HepG2 (cell line): ENCODE data around the gene GRIK4. TPM values are rescaled to one million over a fixed set of nuclear protein-coding genes. Genes with fewer than 3 reads are reported as not detected.

ENCODE experiments used
- ATAC-seq: fragments of 200-7000 bp; cut with Tn5 transposase; 3 replicates; pipeline ENCODE4 v1.9.1; 2020; ENCODE audit warnings: mild to moderate bottlenecking, moderate library complexity
- BruUV-seq: library from RNA; stranded (reverse); fragments of 400-500 nt; replicated peaks from 2 replicates; lab custom pipeline; 2021; lab: Mats Ljungman, UMichigan
- CTCF ChIA-PET: fragments of 300-600 bp; formaldehyde crosslinking; extraction: SDS; loops from one replicate; lab custom pipeline; 2021; ENCODE audit warnings: low total read pairs, inconsistent platforms, low intra/inter-chr PET ratio; lab: Yijun Ruan, JAX
- POLR2A ChIA-PET: fragments of 350-600 bp; sonication (Branson Sonifier 250); formaldehyde crosslinking; loops from one replicate; lab custom pipeline; 2020; ENCODE audit warnings: antibody characterized with exemption, inconsistent platforms; lab: Yijun Ruan, JAX
- DNase-seq: peaks from one replicate; pipeline ENCODE4 v3.0.0-alpha.2; 2015; ENCODE audit warnings: low spot score
- FAIRE-seq: peaks from 3 replicates; lab custom pipeline; 2011; peaks lifted over from hg19 to GRCh38; lab: Jason Lieb, UNC
- H2AFZ ChIP-seq: one replicate; pipeline ENCODE4 v1.6.1; 2011; ENCODE audit warnings: low read length, inconsistent platforms
- H3K27ac ChIP-seq: fragments of 300-600 bp; 3 replicates; pipeline ENCODE4 v1.8.0; 2011; ENCODE audit warnings: mixed run types, mild to moderate bottlenecking, mixed read lengths, low read length, inconsistent platforms; ENCODE audit not compliant: insufficient read depth; ENCODE audit errors: extremely low read length
- H3K27me3 ChIP-seq, 2 experiments: fragments of 200-600 bp in 1 of 2; 2 replicates in 1 of 2; 3 replicates in 1 of 2; pipeline versions ENCODE4 v1.6.0 to v1.8.0; 2011; ENCODE audit warnings: low read length in 2 of 2, mild to moderate bottlenecking in 2 of 2, moderate library complexity in 2 of 2, inconsistent platforms in 1 of 2; ENCODE audit not compliant: insufficient read depth in 2 of 2, control insufficient read depth in 1 of 2
- H3K36me3 ChIP-seq, 2 experiments: fragments of 200-600 bp in 1 of 2; replicated peaks in 1 of 2; 2 replicates in 1 of 2; 3 replicates in 1 of 2; pipeline versions ENCODE4 v1.5.1 to v1.8.0; 2011; ENCODE audit warnings: low read length in 2 of 2, inconsistent platforms in 1 of 2; ENCODE audit not compliant: insufficient read depth in 2 of 2, control insufficient read depth in 1 of 2
- H3K4me1 ChIP-seq: 2 replicates; pipeline ENCODE4 v1.5.1; 2012; ENCODE audit warnings: low read length, inconsistent platforms; ENCODE audit not compliant: insufficient read depth
- H3K4me2 ChIP-seq: 2 replicates; pipeline ENCODE4 v1.6.0; 2011; ENCODE audit warnings: low read depth, low read length, inconsistent platforms
- H3K4me3 ChIP-seq, 3 experiments: fragments of 200-600 bp in 1 of 3; sonication (generic), shearing (Covaris generic) in 1 of 3; replicated peaks in 1 of 3; 2 replicates each; pipeline ENCODE4 v1.5.1; 2011 to 2016; ENCODE audit warnings: low read length in 3 of 3, inconsistent platforms in 2 of 3, low read depth in 2 of 3, mild to moderate bottlenecking in 2 of 3, control low read depth in 1 of 3, mixed read lengths in 1 of 3; ENCODE audit not compliant: insufficient read depth in 1 of 3
- H3K79me2 ChIP-seq: one replicate; pipeline ENCODE4 v1.6.1; 2011; ENCODE audit warnings: low read length, inconsistent platforms; ENCODE audit not compliant: insufficient read depth
- H3K9ac ChIP-seq: 2 replicates; pipeline ENCODE4 v1.6.0; 2011; ENCODE audit warnings: mild to moderate bottlenecking, low read depth, low read length, inconsistent platforms; ENCODE audit not compliant: insufficient read depth
- H3K9me3 ChIP-seq: 2 replicates; pipeline ENCODE4 v1.5.1; 2012; ENCODE audit warnings: mild to moderate bottlenecking, low read length
- H4K20me1 ChIP-seq: 2 replicates; pipeline ENCODE4 v1.6.0; 2011; ENCODE audit warnings: inconsistent platforms, mild to moderate bottlenecking, low read length, moderate library complexity; ENCODE audit not compliant: insufficient read depth
- ARNT ChIP-seq: fragments of 450-650 bp; IDR thresholded peaks from 2 replicates; pipeline ENCODE4 v1.6.1; 2017
- CCDC6 ChIP-seq: sonication (generic); formaldehyde crosslinking; IDR thresholded peaks from 2 replicates; pipeline ENCODE4 v1.8.1; 2022; ENCODE audit warnings: mild to moderate bottlenecking, missing genetic modification reagents, moderate library complexity
- DR1 ChIP-seq: sonication (generic); formaldehyde crosslinking; IDR thresholded peaks from 2 replicates; pipeline ENCODE4 v1.8.0; 2021; ENCODE audit warnings: mild to moderate bottlenecking, missing genetic modification reagents, inconsistent platforms
- FOSL1 ChIP-seq: sonication (generic); formaldehyde crosslinking; IDR thresholded peaks from 2 replicates; pipeline ENCODE4 v1.9.0; 2021; ENCODE audit warnings: missing genetic modification reagents, borderline replicate concordance
- FOXP1 ChIP-seq, 2 experiments: fragments of 450-650 bp in 1 of 2; IDR thresholded peaks; 2 replicates each; pipeline ENCODE4 v1.6.1; 2017 to 2018; ENCODE audit warnings: antibody characterized with exemption in 1 of 2
- GFI1 ChIP-seq: sonication (generic); formaldehyde crosslinking; IDR thresholded peaks from 2 replicates; pipeline ENCODE4 v1.5.0; 2020; ENCODE audit warnings: missing genetic modification reagents, mild to moderate bottlenecking, borderline replicate concordance
- GLI4 ChIP-seq: sonication (generic); formaldehyde crosslinking; IDR thresholded peaks from 2 replicates; pipeline ENCODE4 v1.5.1; 2020; ENCODE audit warnings: missing genetic modification reagents, mild to moderate bottlenecking, moderate library complexity, borderline replicate concordance
- HDAC2 ChIP-seq: sonication (generic); formaldehyde crosslinking; IDR thresholded peaks from 2 replicates; pipeline ENCODE4 v1.4.0; 2020; ENCODE audit warnings: missing genetic modification reagents
- HNF1B ChIP-seq: sonication (generic); formaldehyde crosslinking; IDR thresholded peaks from 2 replicates; pipeline ENCODE4 v1.5.1; 2020; ENCODE audit warnings: mild to moderate bottlenecking, moderate library complexity, missing genetic modification reagents
- KLF9 ChIP-seq: IDR thresholded peaks from 2 replicates; pipeline ENCODE4 v1.6.1; 2016; ENCODE audit warnings: low read depth
- MYPOP ChIP-seq: sonication (generic); formaldehyde crosslinking; IDR thresholded peaks from 2 replicates; pipeline ENCODE4 v1.8.1; 2023; ENCODE audit warnings: mild to moderate bottlenecking, moderate library complexity, missing genetic modification reagents
- NFE2L2 ChIP-seq: fragments of 150-350 bp; IDR thresholded peaks from 2 replicates; pipeline ENCODE4 v1.6.1; 2014; ENCODE audit warnings: low read length
- SMAD3 ChIP-seq: sonication (generic); formaldehyde crosslinking; IDR thresholded peaks from 2 replicates; pipeline ENCODE4 v1.4.0; 2020; ENCODE audit warnings: missing genetic modification reagents
- TEAD2 ChIP-seq: sonication (generic); formaldehyde crosslinking; IDR thresholded peaks from 2 replicates; pipeline ENCODE4 v1.9.0; 2021; ENCODE audit warnings: missing genetic modification reagents
- ZNF225 ChIP-seq: sonication (generic); formaldehyde crosslinking; IDR thresholded peaks from 2 replicates; pipeline ENCODE4 v1.4.0; 2020; ENCODE audit warnings: mild to moderate bottlenecking, missing genetic modification reagents
- ZNF367 ChIP-seq: sonication (generic); formaldehyde crosslinking; IDR thresholded peaks from 2 replicates; pipeline ENCODE4 v1.4.0; 2020; ENCODE audit warnings: missing genetic modification reagents, borderline replicate concordance
- ZNF510 ChIP-seq: sonication (generic); formaldehyde crosslinking; IDR thresholded peaks from 2 replicates; pipeline ENCODE4 v1.4.0; 2020; ENCODE audit warnings: low read depth, mild to moderate bottlenecking, missing genetic modification reagents
- ZNF891 ChIP-seq: sonication (generic); formaldehyde crosslinking; IDR thresholded peaks from 2 replicates; pipeline ENCODE4 v1.5.0; 2020; ENCODE audit warnings: mild to moderate bottlenecking, missing genetic modification reagents
- WGBS: methylation state at CpG from one replicate; pipeline ENCODE4 v1.1.6; 2017; ENCODE audit warnings: low lambda C conversion rate; 5-methylcytosine and 5-hydroxymethylcytosine counted together
- in situ Hi-C: cut with HindIII; loops from 2 replicates; pipeline ENCODE4 v1.10.0; 2017; ENCODE audit warnings: low pct_unique_long_range_greater_than_20kb; ENCODE audit not compliant: extremely low pct_ligation_motif_present
- intact Hi-C: fragments of 100-400 bp; cut with micrococcal nuclease; formaldehyde crosslinking; loops from one replicate; pipeline ENCODE4 v1.10.0; 2022; ENCODE audit not compliant: unreplicated experiment
- polyA plus RNA-seq, 8 experiments: library from polyadenylated mRNA; depleted of rRNA in 3 of 8; stranded (reverse) in 7 of 8; unstranded in 1 of 8; fragments of >200 nt; fragmentation: Illumina TruSeq in 4 of 8; extraction: Trizol in 4 of 8; gene quantifications; 2 replicates each; pipeline versions ENCODE4 v1.2.1 to v1.2.3, GENCODE V29; 2011 to 2016; ENCODE audit warnings: low read depth in 4 of 8, missing spikeins in 1 of 8, mixed read lengths in 1 of 8; ENCODE audit not compliant: insufficient read depth in 1 of 8
- total RNA-seq, 5 experiments: library from RNA; depleted of rRNA; stranded (reverse); fragments of >200 nt; fragmentation: Illumina TruSeq; extraction: Trizol; gene quantifications; 2 replicates each; pipeline ENCODE4 v1.2.3, GENCODE V29; 2016; ENCODE audit warnings: low read depth in 1 of 5
- TF ChIP-seq, protein P1 (sequence below): IDR thresholded peaks from 2 replicates; pipeline ENCODE4 v1.6.1; 2016; ENCODE audit warnings: mild to moderate bottlenecking, missing biosample characterization, missing genetic modification reagents

Gene GRIK4
- total and polyA plus RNA-seq, 2 of the 13 experiments (the other 11 are each of a cell fraction or from before 2014, with no cell fraction given), result 0.04 to 0.07 TPM

GRCh38 chr11:120867024-120867423, 355.5 kb downstream of the GRIK4 start:
- no TSS peak for BruUV-seq
- H3K27me3 ChIP-seq, result no peaks in the 10 kb centered on the region; a peak in 3 of 5 replicates
- CTCF ChIA-PET, result no interaction called here

GRCh38 chr11:120867531-120867930, 356.0 kb downstream of the GRIK4 start:
- in situ Hi-C loops (no loop called here), intact Hi-C loops (no loop called here)
- DNase-seq (no peak), ATAC-seq (no peak), FAIRE-seq (no peak)
- H4K20me1 ChIP-seq, result no peaks in the 10 kb centered on the region
- no peak overlapping the region for H2AFZ ChIP-seq
- no peaks in the 10 kb centered on the region for H3K4me1 ChIP-seq
- no peaks in the 10 kb centered on the region for H3K36me3 ChIP-seq
- no peak overlapping the region for H3K9ac ChIP-seq
- H3K4me3 ChIP-seq, result no peak overlapping the region
- H3K79me2 ChIP-seq, result no peaks in the 10 kb centered on the region
- no peak overlapping the region for H3K4me2 ChIP-seq
- H3K27me3 ChIP-seq, result no peaks in the 10 kb centered on the region; a peak in 3 of 5 replicates
- no peak overlapping the region for H3K27ac ChIP-seq
- no peaks in the 10 kb centered on the region for H3K9me3 ChIP-seq
- ChIA-PET POLR2A (no interaction called here), CTCF (no interaction called here)
- WGBS, result 56% methylated on average over 11 of the region's 11 CpGs
- BruUV-seq, result no TSS peak
- TF ChIP-seq HNF1B (CRISPR knock-in tag), result no peak
- TF ChIP-seq GLI4 (CRISPR knock-in tag), result no peak
- no peak for TF ChIP-seq MYPOP (CRISPR knock-in tag)
- no peak for TF ChIP-seq DR1 (CRISPR knock-in tag)
- TF ChIP-seq KLF9 (CRISPR knock-in tag), result no peak
- TF ChIP-seq TEAD2 (CRISPR knock-in tag), result no peak
- no peak for TF ChIP-seq SMAD3 (CRISPR knock-in tag)

More at GRCh38 chr11:120867024-120867423, 355.5 kb downstream of the GRIK4 start:
- no peak overlapping the region for H3K4me2 ChIP-seq
- 62% methylated on average over 8 of the region's 8 CpGs for WGBS
- in situ Hi-C loops, result no loop called here
- no peaks in the 10 kb centered on the region for H3K4me1 ChIP-seq
- no peaks in the 10 kb centered on the region for H4K20me1 ChIP-seq
- no peak overlapping the region for H3K27ac ChIP-seq
- no peak overlapping the region for H3K4me3 ChIP-seq
- no peak for DNase-seq
- no peaks in the 10 kb centered on the region for H3K9me3 ChIP-seq
- TF ChIP-seq, protein P1, sequence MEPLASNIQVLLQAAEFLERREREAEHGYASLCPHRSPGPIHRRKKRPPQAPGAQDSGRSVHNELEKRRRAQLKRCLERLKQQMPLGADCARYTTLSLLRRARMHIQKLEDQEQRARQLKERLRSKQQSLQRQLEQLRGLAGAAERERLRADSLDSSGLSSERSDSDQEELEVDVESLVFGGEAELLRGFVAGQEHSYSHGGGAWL (CRISPR knock-in tag), result no peak
- TF ChIP-seq ZNF367 (CRISPR knock-in tag) (no peak), ZNF891 (CRISPR knock-in tag) (no peak), GFI1 (no peak), CCDC6 (no peak), FOXP1 (IDR thresholded peaks at IDR 0.05) (no peak), FOXP1 (CRISPR knock-in tag; IDR thresholded peaks at IDR 0.05) (no peak), NFE2L2 (no peak), HDAC2 (CRISPR knock-in tag) (no peak), ARNT (no peak), ZNF510 (CRISPR knock-in tag) (no peak), FOSL1 (CRISPR knock-in tag) (no peak), ZNF225 (CRISPR knock-in tag) (no peak)
- TF ChIP-seq, all 625 proteins: peak for 0
- no peak overlapping the region for H3K9ac ChIP-seq
- H3K36me3 ChIP-seq, result no peaks in the 10 kb centered on the region
- no peaks in the 10 kb centered on the region for H3K79me2 ChIP-seq
- no peak for FAIRE-seq
- POLR2A ChIA-PET, result no interaction called here
- no peak for ATAC-seq
- no peak overlapping the region for H2AFZ ChIP-seq
- intact Hi-C loops, result no loop called here
